ENCODE data around the gene TENM3. TPM values are rescaled to one million over a fixed set of nuclear protein-coding genes. Genes with fewer than 3 reads are reported as not detected.

The TENM3 gene
- total RNA-seq, 4 donors from 2014 or later = 29.8 to 58.5 (median 35.9) TPM

DNA sequence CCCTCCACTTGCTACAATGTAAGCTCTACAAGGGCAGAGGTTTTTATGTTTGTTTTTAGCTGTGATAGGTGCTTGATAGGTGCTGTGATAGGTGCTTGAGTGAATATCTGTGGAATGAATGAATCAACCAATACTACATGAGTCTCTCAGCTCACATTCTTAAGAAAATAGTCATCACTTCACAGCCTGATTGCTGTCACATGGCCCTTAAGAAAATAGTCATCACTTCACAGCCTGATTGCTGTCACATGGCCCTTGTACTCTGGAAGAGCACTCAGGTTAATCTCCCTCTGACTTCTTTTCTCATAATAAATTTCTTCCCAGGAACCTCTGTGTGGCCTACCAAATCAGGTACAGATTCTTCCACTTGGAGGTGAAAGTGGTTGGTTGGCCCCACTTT is 335.2 kb downstream of the TENM3 start:
- no peak for TF ChIP-seq CTCF (IDR thresholded peaks at IDR 0.05; ENCODE audit: low read depth)

DNA sequence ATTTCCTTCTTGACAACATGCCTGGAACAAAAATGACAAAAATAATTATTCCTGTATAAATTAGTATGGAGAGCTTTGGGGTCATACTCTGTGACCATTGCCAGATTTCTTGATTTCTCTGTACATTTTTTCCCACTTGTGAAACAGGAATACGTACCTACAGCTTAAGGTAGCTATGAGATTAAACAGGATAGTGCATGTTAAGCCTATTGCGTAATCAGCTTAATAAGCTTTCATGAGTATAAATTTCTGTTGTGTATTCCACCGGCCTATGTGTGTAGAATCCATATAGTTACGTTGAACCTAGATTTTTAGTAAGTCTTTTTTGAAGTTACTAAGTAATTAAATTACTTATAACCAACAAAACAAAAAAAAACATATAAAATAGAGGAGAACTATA is 339.0 kb downstream of the TENM3 start:
- no peak for TF ChIP-seq CTCF (IDR thresholded peaks at IDR 0.05; ENCODE audit: low read depth)

DNA sequence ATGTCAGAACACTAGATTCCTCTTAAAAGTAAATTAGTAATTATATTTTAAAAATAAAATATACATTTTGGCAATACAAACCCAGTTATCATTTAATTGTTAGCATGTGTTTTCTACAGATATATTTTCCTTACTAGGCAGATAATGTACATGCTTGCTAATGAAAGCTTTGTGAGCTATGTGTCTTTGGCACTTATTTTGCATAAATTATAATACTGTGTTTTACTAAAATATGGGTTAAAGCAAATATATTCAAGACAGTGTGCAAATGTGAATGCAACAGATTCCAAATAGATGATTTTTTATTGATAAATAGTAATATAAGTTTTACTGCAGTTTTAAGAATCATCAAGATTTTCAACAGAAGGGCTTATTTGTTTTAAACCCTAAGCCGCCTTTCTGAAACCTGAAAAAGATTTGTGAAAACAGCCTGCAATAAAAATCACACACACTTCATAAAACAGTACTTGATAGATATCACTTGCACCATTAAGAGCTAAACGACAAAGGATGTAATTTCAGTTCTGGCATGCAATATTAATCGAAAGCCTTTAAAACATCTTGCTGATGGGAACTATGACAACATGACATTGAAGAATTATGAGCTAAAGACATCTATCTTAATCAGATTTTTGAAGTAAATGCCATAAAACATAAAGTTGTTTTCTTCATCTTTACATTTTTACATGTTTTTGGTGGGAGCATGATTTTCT is 340.7 kb downstream of the TENM3 start:
- no peak for TF ChIP-seq CTCF (IDR thresholded peaks at IDR 0.05; ENCODE audit: low read depth)

DNA sequence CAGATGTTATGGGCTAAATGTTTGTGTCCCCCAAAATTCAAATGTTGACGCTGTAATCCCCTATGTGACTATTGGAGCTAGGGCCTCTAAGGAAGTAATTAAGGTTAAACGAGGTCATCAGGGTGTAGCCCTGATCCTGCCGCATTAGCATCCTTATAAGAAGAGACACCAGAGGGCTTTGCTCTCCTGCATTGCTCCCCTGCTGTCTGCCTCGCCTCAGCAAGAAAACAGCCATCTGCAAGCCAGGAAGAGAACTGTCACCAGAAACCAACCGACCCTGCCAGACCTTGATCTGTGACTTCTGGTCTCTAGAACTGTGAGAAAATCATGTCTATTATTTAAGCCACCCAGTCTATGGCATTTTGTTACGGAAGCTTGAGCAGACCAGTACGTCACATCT is 342.1 kb downstream of the TENM3 start:
- TF ChIP-seq CTCF (IDR thresholded peaks at IDR 0.05; ENCODE audit: low read depth) = no peak

- no peak for TF ChIP-seq CTCF (IDR thresholded peaks at IDR 0.05; ENCODE audit: low read depth)
Observed at GRCh38 chr4:182589100-182589499, 345.9 kb downstream of the TENM3 start.

GRCh38 chr4:182593402-182593801 is 350.2 kb downstream of the TENM3 start:
- no peak for TF ChIP-seq CTCF (IDR thresholded peaks at IDR 0.05; ENCODE audit: low read depth)

DNA sequence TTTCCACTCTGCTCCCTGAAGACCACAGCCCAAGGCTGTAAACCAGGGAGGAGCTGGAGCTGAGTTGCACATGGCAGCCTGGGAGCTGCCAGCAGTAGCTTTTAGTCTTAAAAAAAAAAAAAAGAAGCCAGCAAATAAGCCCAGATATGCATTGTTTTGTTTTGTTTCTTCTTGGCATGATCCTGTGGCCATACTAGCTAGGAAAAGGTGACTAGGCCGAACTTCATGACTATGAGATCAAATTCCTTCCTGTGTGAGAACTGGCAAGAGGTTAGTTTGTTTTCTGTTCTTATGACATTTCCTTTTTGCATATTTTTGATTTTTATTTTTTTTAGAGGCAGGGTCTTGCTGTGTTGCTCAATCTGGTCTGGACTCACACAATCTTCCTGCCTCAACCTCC is 350.7 kb downstream of the TENM3 start:
- TF ChIP-seq CTCF (IDR thresholded peaks at IDR 0.05; ENCODE audit: low read depth) = no peak
